IMR-90 (cell line): ENCODE measurements around the gene FN1. TPM values are rescaled to one million over a fixed set of nuclear protein-coding genes. Genes with fewer than 3 reads are reported as not detected.

Experiments
- ATAC-seq: fragments of 200-7000 bp; cut with Tn5 transposase; 2 replicates; pipeline ENCODE4 v1.9.1; 2020; ENCODE audit warnings: low read depth, mild to moderate bottlenecking, moderate library complexity
- BruUV-seq: library from RNA; stranded (reverse); fragments of 400-500 nt; replicated peaks from 2 replicates; lab custom pipeline; 2021; lab: Mats Ljungman, UMichigan
- CTCF ChIA-PET: fragments of 300-600 bp; formaldehyde crosslinking; extraction: SDS; loops from one replicate; lab custom pipeline; 2021; ENCODE audit warnings: antibody characterized with exemption; lab: Yijun Ruan, JAX
- POLR2A ChIA-PET: fragments of 300-600 bp; sonication (Branson Sonifier 250); formaldehyde crosslinking; loops from one replicate; lab custom pipeline; 2022; ENCODE audit warnings: antibody characterized with exemption; ENCODE audit not compliant: unreplicated experiment; lab: Charles Lee
- DNase-seq: peaks from one replicate; pipeline ENCODE4 v3.0.0; 2013
- H2AFZ ChIP-seq: replicated peaks from 2 replicates; pipeline ENCODE3; 2013; ENCODE audit warnings: low read length, mild to moderate bottlenecking; ENCODE audit not compliant: poor library complexity
- H2AK5ac ChIP-seq: 2 replicates; pipeline ENCODE4 v1.6.1; 2013; ENCODE audit warnings: low read depth, low read length, inconsistent platforms
- H2AK9ac ChIP-seq: replicated peaks from 2 replicates; pipeline ENCODE3; 2013; ENCODE audit warnings: mild to moderate bottlenecking, low read depth, low read length, moderate library complexity; ENCODE audit not compliant: poor library complexity
- H2BK120ac ChIP-seq: 2 replicates; pipeline ENCODE4 v1.6.1; 2013; ENCODE audit warnings: low read depth, low read length, inconsistent platforms
- H2BK15ac ChIP-seq: 3 replicates; pipeline ENCODE4 v1.6.1; 2013; ENCODE audit warnings: low read depth, low read length, inconsistent platforms
- H2BK20ac ChIP-seq: 2 replicates; pipeline ENCODE4 v1.6.1; 2013; ENCODE audit warnings: low read depth, mild to moderate bottlenecking, inconsistent platforms, low read length, moderate library complexity
- H2BK5ac ChIP-seq: 2 replicates; pipeline ENCODE4 v1.6.1; 2013; ENCODE audit warnings: mild to moderate bottlenecking, low read depth, low read length, inconsistent platforms; ENCODE audit not compliant: poor library complexity, severe bottlenecking
- H3K14ac ChIP-seq: replicated peaks from 2 replicates; pipeline ENCODE4 v1.6.1; 2013; ENCODE audit warnings: low read depth, low read length, inconsistent platforms
- H3K18ac ChIP-seq: 2 replicates; pipeline ENCODE4 v1.6.1; 2013; ENCODE audit warnings: low read depth, low read length, control low read depth
- H3K23ac ChIP-seq: 2 replicates; pipeline ENCODE4 v1.6.1; 2013; ENCODE audit warnings: low read depth, low read length, inconsistent platforms
- H3K27ac ChIP-seq: 2 replicates; pipeline ENCODE4 v1.5.1; 2013; ENCODE audit warnings: mild to moderate bottlenecking, control low read depth, low read length; ENCODE audit not compliant: insufficient read depth
- H3K27me3 ChIP-seq: 2 replicates; pipeline ENCODE4 v1.6.1; 2013; ENCODE audit warnings: low read length; ENCODE audit not compliant: control insufficient read depth, insufficient read depth
- H3K36me3 ChIP-seq: 2 replicates; pipeline ENCODE4 v1.6.1; 2013; ENCODE audit warnings: low read length, mixed read lengths; ENCODE audit not compliant: control insufficient read depth, insufficient read depth
- H3K4ac ChIP-seq: 2 replicates; pipeline ENCODE4 v1.6.1; 2013; ENCODE audit warnings: low read depth, low read length, inconsistent platforms
- H3K4me1 ChIP-seq: 2 replicates; pipeline ENCODE4 v1.6.1; 2013; ENCODE audit warnings: low read length, mixed read lengths; ENCODE audit not compliant: control insufficient read depth, insufficient read depth
- H3K4me2 ChIP-seq: 2 replicates; pipeline ENCODE4 v1.6.1; 2013; ENCODE audit warnings: low read depth, mild to moderate bottlenecking, control low read depth, low read length, moderate library complexity
- H3K4me3 ChIP-seq: 2 replicates; pipeline ENCODE4 v1.5.1; 2013; ENCODE audit warnings: low read depth, mild to moderate bottlenecking, control low read depth, low read length, moderate library complexity; ENCODE audit not compliant: insufficient read depth
- H3K56ac ChIP-seq: 2 replicates; pipeline ENCODE4 v1.6.1; 2013; ENCODE audit warnings: low read length, inconsistent platforms; ENCODE audit not compliant: insufficient read depth; ENCODE audit errors: extremely low read depth
- H3K79me1 ChIP-seq, 2 experiments: 2 replicates each; pipeline ENCODE4 v1.6.1; 2013; ENCODE audit warnings: low read length in 2 of 2, inconsistent platforms in 1 of 2, low read depth in 1 of 2
- H3K9ac ChIP-seq: 2 replicates; pipeline ENCODE4 v1.6.1; 2013; ENCODE audit warnings: low read depth, low read length, control low read depth
- H3K9me1 ChIP-seq: 2 replicates; pipeline ENCODE4 v1.6.1; 2013; ENCODE audit warnings: low read length, inconsistent platforms; ENCODE audit not compliant: insufficient read depth
- H3K9me3 ChIP-seq: 2 replicates; pipeline ENCODE4 v1.6.1; 2013; ENCODE audit warnings: low read length; ENCODE audit not compliant: control insufficient read depth, insufficient read depth
- H4K20me1 ChIP-seq: 2 replicates; pipeline ENCODE4 v1.6.1; 2013; ENCODE audit warnings: low read length, inconsistent platforms; ENCODE audit not compliant: insufficient read depth
- H4K5ac ChIP-seq: 2 replicates; pipeline ENCODE4 v1.6.1; 2013; ENCODE audit warnings: mild to moderate bottlenecking, low read depth, low read length, control low read depth
- H4K8ac ChIP-seq, 2 experiments: 2 replicates each; pipeline ENCODE4 v1.6.1; 2013; ENCODE audit warnings: low read depth in 2 of 2, low read length in 2 of 2, control low read depth in 1 of 2, inconsistent platforms in 1 of 2
- H4K91ac ChIP-seq: 2 replicates; pipeline ENCODE4 v1.6.1; 2013; ENCODE audit warnings: low read depth, low read length, inconsistent platforms; ENCODE audit not compliant: insufficient read depth
- FOS ChIP-seq: fragments of 150-350 bp; IDR thresholded peaks from 2 replicates; pipeline ENCODE4 v1.6.1; 2016; ENCODE audit warnings: low read depth, low read length
- MAFK ChIP-seq: IDR thresholded peaks from 2 replicates; pipeline ENCODE4 v1.6.1; 2012; ENCODE audit warnings: low read depth, low read length, improper control_type of control experiment
- WGBS, 2 experiments: methylation state at CpG; one replicate each; pipeline versions ENCODE4 v1.1.5 to v1.1.7; 2013; ENCODE audit warnings: missing lambda C conversion rate in 2 of 2; ENCODE audit not compliant: insufficient read length in 1 of 2; ENCODE audit errors: extremely low coverage in 2 of 2; 5-methylcytosine and 5-hydroxymethylcytosine counted together
- dilution Hi-C: fragments of 300-500 bp; cut with HindIII; formaldehyde crosslinking; loops from one replicate; pipeline ENCODE4 v1.14.3; 2018; ENCODE audit warnings: low sequenced_read_pairs; ENCODE audit not compliant: unreplicated experiment
- in situ Hi-C: fragments of 300-500 bp; cut with MboI; formaldehyde crosslinking; loops from 3 replicates; pipeline ENCODE4 v1.14.3; 2019; ENCODE audit warnings: low sequenced_read_pairs, inconsistent platforms, mixed read lengths
- intact Hi-C: fragments of 100-400 bp; cut with micrococcal nuclease; formaldehyde crosslinking; loops from 2 replicates; pipeline ENCODE4 v1.10.0; 2022
- polyA plus RNA-seq, 3 experiments: library from polyadenylated mRNA; depleted of rRNA; stranded (reverse); fragments of >200 nt; gene quantifications; 2 replicates each; pipeline ENCODE4 v1.2.3, GENCODE V29; 2012; ENCODE audit warnings: low replicate concordance in 1 of 3
- total RNA-seq: library from RNA; depleted of rRNA; stranded (reverse); fragments of >200 nt; gene quantifications from 2 replicates; pipeline ENCODE4 v1.2.3, GENCODE V29; 2012

FN1 gene
- total and polyA plus RNA-seq, 2 of the 4 experiments (the other 2 are of a cell fraction) = 8,243 to 13,004 TPM

GRCh38 chr2:215355801-215356200 lies 80.1 kb downstream of the FN1 start:
- peaks cover 15% of the 10 kb centered on the region for H3K36me3 ChIP-seq
- no peak overlapping the region for H2BK20ac ChIP-seq
- H2AK5ac ChIP-seq = no peak overlapping the region
- no peaks in the 10 kb centered on the region for H3K27me3 ChIP-seq
- no peak overlapping the region for H3K4me2 ChIP-seq
- H3K9ac ChIP-seq = no peak overlapping the region
- no peak overlapping the region for H3K4ac ChIP-seq
- no peak overlapping the region for H2BK5ac ChIP-seq
- H4K5ac ChIP-seq = no peak overlapping the region
- no peak overlapping the region for H2BK15ac ChIP-seq
- TF ChIP-seq FOS (no peak), MAFK (no peak)
- no peak overlapping the region for H3K4me3 ChIP-seq
- H3K9me1 ChIP-seq = peaks cover 2% of the 10 kb centered on the region; the same call in 1 of the 2 replicates
- intact Hi-C loops = no loop called here
- H3K4me1 ChIP-seq = peaks cover 3% of the 10 kb centered on the region; the same call in 1 of the 2 replicates
- DNase-seq (peak; percentile 65), ATAC-seq (no peak)
- peaks cover 7% of the 10 kb centered on the region for H4K20me1 ChIP-seq
- no peak overlapping the region for H3K14ac ChIP-seq
- no peak overlapping the region for H3K56ac ChIP-seq
- H2BK120ac ChIP-seq = no peak overlapping the region
- H3K9me3 ChIP-seq = no peaks in the 10 kb centered on the region
- H3K23ac ChIP-seq = no peak overlapping the region
- no TSS peak for BruUV-seq
- no peak overlapping the region for H3K18ac ChIP-seq
- no peak overlapping the region for H4K91ac ChIP-seq
- no peaks in the 10 kb centered on the region; a peak in 1 of 4 replicates for H3K79me1 ChIP-seq
- POLR2A ChIA-PET = no interaction called here
- no peak overlapping the region for H3K27ac ChIP-seq
- no peak overlapping the region for H2AFZ ChIP-seq
- no CpG with 5 or more reads among the region's 7 CpGs for WGBS, 2 experiments
- CTCF ChIA-PET = no interaction called here
- dilution Hi-C loops = no loop called here
- in situ Hi-C loops = no loop called here
- no peak overlapping the region for H2AK9ac ChIP-seq
- H4K8ac ChIP-seq = no peak overlapping the region
